Stromal cell of bone marrow (primary cell): Measurements from ENCODE around the gene SLC36A3.
"Not testable (repeated sequence)": the region's sequence is repeated elsewhere in the genome, so short reads cannot be mapped to it uniquely, and the experiment has no call there.

Experiments
- DNase-seq: peaks from one replicate; pipeline ENCODE4 v3.0.0-alpha.2; 2012; ENCODE audit warnings: low read depth

Gene SLC36A3

DNA sequence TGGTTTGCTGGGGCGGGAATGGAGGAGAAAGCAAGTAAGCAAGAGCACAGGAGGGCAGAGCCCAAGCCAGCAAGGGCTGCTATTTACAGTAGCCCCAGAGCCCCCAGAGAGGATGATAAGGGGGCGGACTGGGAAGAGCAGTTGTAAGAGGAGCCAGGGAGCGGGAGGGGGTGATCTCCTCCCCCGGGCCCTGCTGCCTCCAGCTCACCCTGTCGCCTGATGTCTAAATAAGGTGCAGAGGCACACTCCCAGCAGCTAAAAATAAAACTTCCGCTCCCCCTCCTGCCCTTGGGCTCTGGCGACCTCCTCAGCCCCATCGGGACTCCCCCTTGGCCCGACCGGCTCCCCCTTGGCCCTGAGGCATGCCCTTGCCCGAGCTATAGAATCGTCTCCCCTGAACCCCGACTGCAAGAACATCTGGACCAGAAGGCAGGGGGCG, 65.2 kb downstream of the SLC36A3 start:
- DNase-seq: no peak

DNA sequence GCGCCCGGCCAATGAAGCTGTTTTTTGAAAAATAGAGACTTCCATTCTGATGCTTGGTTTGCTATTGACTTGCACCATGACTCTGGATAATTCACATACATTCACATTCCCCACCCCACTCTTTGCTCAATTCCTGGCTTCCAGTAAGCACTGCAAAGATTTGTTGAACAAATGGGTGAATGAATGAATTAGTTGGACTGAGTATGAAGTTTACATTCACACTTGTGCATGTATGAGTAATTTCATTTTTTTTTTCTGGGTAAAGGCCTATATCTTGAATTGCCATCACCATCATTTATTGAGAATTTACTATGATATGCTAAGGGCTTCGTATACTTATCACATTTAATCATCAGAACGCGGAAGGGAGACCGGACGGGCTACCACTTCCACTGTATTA, 65.9 kb downstream of the SLC36A3 start:
- DNase-seq: no peak

DNA sequence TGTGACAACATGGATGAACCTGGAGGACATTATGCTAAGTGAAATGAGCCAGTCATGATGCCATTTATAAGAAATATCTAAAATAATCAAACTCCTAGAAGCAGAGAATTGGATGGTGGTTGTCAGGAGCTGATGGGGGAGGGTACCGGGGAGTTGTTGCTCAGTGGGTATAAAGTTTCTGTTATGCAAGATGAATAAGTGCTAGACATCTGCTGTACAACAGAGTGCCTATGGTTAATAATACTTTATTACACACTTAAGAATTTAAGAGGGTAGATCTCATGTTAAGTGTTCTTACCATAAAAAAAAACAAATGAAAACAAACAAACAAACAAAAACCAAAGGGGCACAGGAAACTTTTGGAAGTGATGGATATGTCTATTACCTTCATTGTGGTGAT, 66.7 kb downstream of the SLC36A3 start:
- no peak for DNase-seq

DNA sequence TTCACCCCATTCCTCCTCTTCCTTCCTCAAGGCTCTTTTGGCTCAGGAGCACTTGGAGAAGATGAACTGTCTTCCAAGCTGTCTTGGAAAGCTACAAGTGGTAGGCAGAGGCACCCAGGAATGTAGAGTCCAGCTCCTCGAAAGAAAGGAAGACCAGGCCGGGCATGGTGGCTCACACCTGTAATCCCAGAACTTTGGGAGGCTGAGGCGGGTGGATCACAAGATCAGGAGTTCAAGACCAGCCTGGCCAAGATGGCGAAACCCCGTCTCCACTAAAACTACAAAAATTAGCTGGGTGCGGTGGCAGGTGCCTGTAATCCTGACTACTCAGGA, 68.4 kb downstream of the SLC36A3 start:
- DNase-seq: not testable (repeated sequence)

DNA sequence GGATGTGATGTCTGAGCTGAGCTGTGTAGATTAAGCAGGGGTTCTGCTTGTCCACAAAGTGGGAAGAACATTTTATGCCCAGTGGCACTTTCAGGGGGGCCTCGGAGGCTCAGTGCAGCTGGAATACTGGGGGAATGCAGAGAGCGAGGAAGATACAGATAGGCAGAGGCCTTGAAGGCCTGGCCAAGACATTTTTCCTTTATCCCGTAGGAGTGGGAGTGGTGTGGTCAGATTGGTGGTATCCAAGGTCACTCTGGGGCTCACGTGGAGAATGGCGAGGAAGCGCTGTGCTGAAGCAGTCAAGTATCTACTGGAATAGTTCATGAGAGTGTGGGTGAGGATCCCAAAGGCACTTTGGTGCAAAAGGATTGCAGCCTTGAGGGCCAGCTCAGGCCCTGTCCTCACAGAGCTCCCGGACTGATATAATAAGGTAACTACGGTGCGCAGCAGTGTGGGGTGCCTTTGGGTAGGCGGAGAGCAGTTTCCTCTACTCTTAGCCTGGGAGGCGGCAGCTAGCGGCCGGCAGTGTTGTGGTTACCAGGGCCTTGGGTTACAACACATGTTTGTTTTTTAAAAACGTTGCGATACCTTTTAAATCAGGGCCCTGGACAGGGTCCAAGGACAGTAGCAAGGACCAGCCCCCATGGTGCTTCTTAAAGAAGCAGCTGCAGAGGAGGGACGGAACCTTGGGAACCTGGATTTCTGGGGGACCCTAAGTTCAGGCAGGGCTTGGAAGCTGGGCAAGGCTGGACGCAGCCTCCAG, 68.9 kb downstream of the SLC36A3 start:
- DNase-seq: no peak

DNA sequence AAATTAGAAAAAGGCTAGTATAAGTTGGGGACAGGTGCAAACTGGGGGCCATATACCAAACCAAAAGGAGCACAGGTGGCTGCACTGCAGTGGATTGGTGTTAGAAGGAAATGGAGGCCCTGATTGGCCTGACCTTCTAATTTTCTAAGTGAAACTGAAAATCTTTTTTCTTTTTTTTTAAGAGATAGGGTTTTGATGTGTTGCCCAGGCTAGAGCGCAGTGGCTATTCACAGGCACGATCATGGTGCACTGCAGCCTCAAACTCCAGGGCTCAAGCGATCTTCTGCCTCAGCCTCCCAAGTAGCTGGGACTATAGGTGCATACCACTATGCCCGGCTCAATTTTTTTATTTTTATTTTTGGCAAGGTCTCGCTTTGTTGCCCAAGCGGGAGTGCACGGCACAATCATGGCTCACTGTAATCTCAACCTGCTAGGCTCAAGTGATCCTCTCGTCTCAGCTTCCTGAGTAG, 69.9 kb downstream of the SLC36A3 start:
- DNase-seq: no peak

DNA sequence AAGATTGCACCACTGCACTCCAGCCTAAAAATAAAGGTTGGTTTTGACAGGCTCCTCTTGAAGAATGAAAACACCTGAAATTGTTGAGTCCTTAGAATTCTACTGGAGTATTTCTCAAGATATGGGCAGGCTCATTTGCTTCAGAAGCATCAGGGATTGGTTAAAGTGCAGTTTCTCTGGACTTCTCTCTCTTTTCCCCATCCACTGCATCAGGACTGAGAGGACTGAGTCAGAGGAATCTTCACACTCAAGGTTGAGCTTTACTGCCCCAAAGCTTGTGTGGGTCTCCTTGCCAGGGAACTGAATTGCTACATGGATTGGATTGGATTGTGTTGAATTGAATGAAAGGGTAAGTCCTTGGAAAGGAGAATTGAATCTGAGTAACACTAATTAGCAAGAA, 72.2 kb downstream of the SLC36A3 start:
- no peak for DNase-seq

DNA sequence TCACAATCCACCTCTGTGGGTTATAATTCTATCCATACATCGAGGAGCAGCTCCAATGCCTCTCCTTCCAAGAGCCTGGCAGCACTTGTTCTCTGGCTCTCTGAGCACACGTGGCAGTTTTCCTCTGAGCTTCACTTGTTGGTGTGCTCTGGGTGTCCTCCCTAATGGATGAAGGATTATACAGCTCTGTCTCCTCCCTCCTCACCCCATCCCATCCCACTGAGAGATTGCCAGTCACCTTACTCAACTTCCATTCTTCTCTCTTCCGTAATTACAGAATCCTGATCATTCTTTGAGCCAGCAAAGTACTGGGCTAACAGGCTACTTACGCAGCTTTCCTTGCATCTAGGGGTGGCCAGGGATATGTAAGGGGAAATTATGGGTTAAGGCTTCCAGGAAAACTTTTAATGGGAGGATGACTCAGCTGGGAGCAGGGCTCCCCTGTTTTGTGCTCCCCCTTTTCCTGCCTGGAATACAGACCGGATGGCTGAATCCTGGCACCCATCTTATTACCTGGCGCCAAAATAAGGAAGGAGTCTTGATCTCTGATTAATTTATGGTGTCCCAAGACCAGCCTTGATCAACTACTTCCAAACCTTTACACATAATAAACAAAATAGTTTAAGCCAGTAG, 73.4 kb downstream of the SLC36A3 start:
- no peak for DNase-seq

DNA sequence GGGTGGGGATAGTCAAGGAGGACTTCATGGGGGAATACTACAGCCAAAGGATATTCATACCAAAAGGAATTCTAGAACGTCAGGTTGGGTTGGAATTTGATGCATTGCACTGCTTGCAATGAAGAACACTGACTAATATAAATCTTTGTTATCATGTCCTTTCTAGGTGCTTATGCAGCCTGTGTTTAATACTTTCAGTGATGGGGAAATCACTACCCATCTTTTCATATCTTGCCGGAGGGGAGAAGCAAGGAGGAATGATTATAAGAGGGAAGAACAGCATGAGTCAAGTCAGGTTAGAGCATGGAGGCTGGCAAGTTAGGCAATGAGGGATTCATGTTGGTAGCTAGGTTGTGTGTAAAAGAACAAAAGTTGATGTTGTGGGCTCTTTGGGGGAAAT, 74.6 kb downstream of the SLC36A3 start:
- DNase-seq: no peak

DNA sequence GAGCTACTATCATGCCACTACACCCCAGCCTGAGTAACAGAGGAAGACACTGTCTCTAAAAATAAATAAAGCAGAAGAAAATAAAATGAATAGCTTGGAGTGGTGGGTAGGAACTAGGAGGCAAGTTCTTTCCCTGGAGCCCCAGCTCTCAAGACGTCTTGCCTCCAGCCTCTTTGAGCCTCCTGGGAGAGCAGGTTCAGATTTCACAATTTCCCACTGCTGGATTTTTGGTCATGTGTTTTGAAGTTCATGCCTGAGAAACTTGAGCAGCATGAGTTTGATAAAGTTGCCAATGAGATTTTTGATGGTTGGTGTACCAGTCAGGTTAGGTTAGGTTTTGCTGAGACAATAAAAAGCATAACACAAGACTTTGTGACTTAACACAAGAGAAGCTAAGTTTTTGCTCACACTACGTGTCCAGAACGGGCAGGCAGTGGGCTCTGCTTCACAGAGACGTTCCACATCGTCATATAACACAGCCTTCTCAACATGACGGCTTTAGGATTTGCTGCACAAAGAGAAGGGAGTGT, 75.6 kb downstream of the SLC36A3 start:
- DNase-seq: no peak
